IPS DF 6.9 (cell line): ENCODE data around the gene SEH1L.

Source experiments
- DNase-seq: peaks from one replicate; pipeline ENCODE4 v3.0.0-alpha.2; 2013; ENCODE audit warnings: low read depth, low spot score
- H3K27ac ChIP-seq: one replicate; pipeline ENCODE4 v1.5.1; 2013; ENCODE audit warnings: low read length, control low read depth
- H3K27me3 ChIP-seq: 2 replicates; pipeline ENCODE4 v1.6.1; 2013; ENCODE audit warnings: mild to moderate bottlenecking, low read length; ENCODE audit not compliant: control insufficient read depth, insufficient read depth
- H3K36me3 ChIP-seq: 2 replicates; pipeline ENCODE4 v1.6.1; 2013; ENCODE audit warnings: low read length; ENCODE audit not compliant: control insufficient read depth, insufficient read depth
- H3K4me1 ChIP-seq: 2 replicates; pipeline ENCODE4 v1.6.1; 2013; ENCODE audit warnings: low read length; ENCODE audit not compliant: control insufficient read depth, insufficient read depth
- H3K4me3 ChIP-seq: 2 replicates; pipeline ENCODE4 v1.5.1; 2013; ENCODE audit warnings: mild to moderate bottlenecking, low read length
- H3K9me3 ChIP-seq: 2 replicates; pipeline ENCODE4 v1.6.1; 2013; ENCODE audit warnings: low read length, inconsistent platforms; ENCODE audit not compliant: control insufficient read depth, insufficient read depth
- WGBS: extraction: QIAGEN DNeasy Blood & Tissue Kit; methylation state at CpG from one replicate; pipeline ENCODE4 v1.1.7; 2013; ENCODE audit warnings: mixed read lengths, missing lambda C conversion rate; ENCODE audit not compliant: insufficient read length, insufficient coverage; 5-methylcytosine and 5-hydroxymethylcytosine counted together

SEH1L gene

DNA sequence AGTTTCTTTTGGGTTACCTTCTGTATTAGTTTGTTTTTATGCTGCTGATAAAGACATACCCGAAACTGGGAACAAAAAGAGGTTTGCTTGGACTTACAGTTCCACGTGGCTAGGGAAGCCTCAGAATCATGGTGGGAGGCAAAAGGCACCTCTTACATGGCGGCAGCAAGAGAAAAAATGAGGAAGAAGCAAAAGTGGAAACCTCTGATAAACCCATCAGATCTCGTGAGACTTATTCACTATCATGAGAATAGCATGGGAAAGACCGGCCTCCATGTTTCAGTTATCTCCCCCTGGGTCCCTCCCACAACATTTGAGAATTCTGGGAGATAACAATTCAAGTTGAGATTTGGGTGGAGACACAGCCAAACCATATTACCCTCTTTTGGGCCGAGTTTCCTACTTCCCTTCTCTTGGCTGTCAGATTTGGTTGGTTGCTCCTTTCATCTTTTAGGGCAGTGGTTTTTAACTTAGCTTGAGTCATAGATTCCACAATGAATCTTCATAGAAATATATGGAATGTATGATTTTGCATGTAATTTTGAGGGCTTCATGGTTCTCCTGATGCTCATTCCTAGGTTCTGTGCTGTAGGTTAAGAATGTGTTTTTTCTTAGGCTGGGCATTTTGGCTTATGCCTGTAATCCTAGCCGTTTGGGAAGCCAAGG, 87.6 kb downstream of the SEH1L start:
- H3K36me3 ChIP-seq: no peaks in the 10 kb centered on the region; the same call in 1 of the 2 replicates
- no peak overlapping the region for H3K27ac ChIP-seq
- H3K4me1 ChIP-seq: no peaks in the 10 kb centered on the region
- no peak overlapping the region for H3K4me3 ChIP-seq
- WGBS: no CpG with 5 or more reads among the region's 7 CpGs
- no peaks in the 10 kb centered on the region for H3K27me3 ChIP-seq
- no peak for DNase-seq
- no peaks in the 10 kb centered on the region for H3K9me3 ChIP-seq

DNA sequence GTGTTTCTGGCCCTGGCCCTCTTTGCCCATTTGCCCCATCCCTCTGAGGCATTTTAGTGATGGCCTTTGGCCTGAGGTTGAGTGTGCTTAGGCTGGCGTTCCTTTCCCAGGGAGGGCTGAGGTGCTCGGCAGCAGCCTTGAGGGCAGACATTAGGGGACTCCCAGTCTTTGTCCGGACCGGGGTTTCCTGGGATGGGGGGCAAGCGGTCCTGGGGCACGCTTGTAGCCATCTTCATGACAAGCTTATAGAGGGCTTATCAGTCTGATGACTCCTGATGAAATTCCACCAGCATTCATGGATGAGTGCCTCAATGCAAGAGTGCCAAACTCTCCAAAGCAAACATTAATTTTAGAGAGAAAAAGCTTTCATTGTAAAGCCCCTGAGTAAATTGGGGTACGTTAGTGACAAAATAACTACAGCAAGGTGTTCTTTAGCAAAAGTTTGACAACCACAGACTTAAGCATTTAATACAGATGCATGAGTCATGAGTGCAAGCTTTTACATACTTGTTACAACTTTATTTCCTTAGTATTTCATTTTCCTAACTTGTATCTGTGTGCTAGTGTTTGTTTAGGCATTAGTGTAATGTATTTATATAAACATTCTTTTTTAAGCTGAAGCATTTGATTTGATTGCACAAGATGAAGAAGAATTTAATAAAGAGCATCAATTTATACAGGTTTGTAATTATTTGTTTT, 89.0 kb downstream of the SEH1L start:
- Histone ChIP-seq H3K4me1 (no peaks in the 10 kb centered on the region), H3K27ac (no peak overlapping the region), H3K36me3 (no peaks in the 10 kb centered on the region; the same call in 1 of the 2 replicates), H3K4me3 (no peak overlapping the region), H3K9me3 (no peaks in the 10 kb centered on the region), H3K27me3 (no peaks in the 10 kb centered on the region)
- DNase-seq: no peak
- no CpG with 5 or more reads among the region's 7 CpGs for WGBS
